Neural cell (in vitro differentiated cells): ENCODE measurements around the gene COA3.

Source experiments
- CTCF ChIP-seq: fragments of 450-650 bp; IDR thresholded peaks from 2 replicates; pipeline ENCODE4 v1.5.1; 2014; ENCODE audit warnings: antibody characterized with exemption, mild to moderate bottlenecking, moderate library complexity; ENCODE audit not compliant: poor library complexity, severe bottlenecking
- EZH2 ChIP-seq: fragments of 200-600, 300-800 bp; shearing (Covaris generic), sonication (generic); IDR thresholded peaks from 2 replicates; pipeline ENCODE4 v1.6.1; 2014; ENCODE audit warnings: antibody characterized with exemption, low read length, borderline replicate concordance, mild to moderate bottlenecking; ENCODE audit not compliant: insufficient read depth, poor library complexity, severe bottlenecking
- MXI1 ChIP-seq: fragments of 450-650 bp; conservative IDR thresholded peaks from 2 replicates; pipeline ENCODE4 v1.6.1; 2014; ENCODE audit warnings: antibody characterized with exemption, mild to moderate bottlenecking; ENCODE audit not compliant: poor library complexity, severe bottlenecking
- POLR2AphosphoS5 ChIP-seq: IDR thresholded peaks from 2 replicates; pipeline ENCODE4 v1.6.1; 2012
- RAD21 ChIP-seq: fragments of 450-650 bp; conservative IDR thresholded peaks from 2 replicates; pipeline ENCODE4 v1.6.1; 2014; ENCODE audit warnings: antibody characterized with exemption, mild to moderate bottlenecking, moderate library complexity
- REST ChIP-seq: IDR thresholded peaks from 2 replicates; pipeline ENCODE4 v1.6.1; 2012; ENCODE audit warnings: borderline replicate concordance
- SMC3 ChIP-seq: fragments of 450-650 bp; conservative IDR thresholded peaks from 2 replicates; pipeline ENCODE4 v1.6.1; 2014; ENCODE audit warnings: antibody characterized with exemption, mild to moderate bottlenecking, moderate library complexity; ENCODE audit not compliant: poor library complexity
- TAF1 ChIP-seq: IDR thresholded peaks from 2 replicates; pipeline ENCODE4 v1.6.1; 2012; ENCODE audit warnings: low read depth

GRCh38 chr17:42832934-42833766, 34.6 kb upstream of the COA3 start, which contains the start of gene PSME3:
- peak; percentile 16 for TF ChIP-seq CTCF
- TF ChIP-seq REST = peak; percentile 67
- peak; percentile 62 for TF ChIP-seq TAF1
- no peak for TF ChIP-seq RAD21
- TF ChIP-seq POLR2AphosphoS5 = peak; percentile 94
- TF ChIP-seq EZH2 = no peak
- peak; percentile 100 for TF ChIP-seq MXI1
- TF ChIP-seq SMC3 = no peak
